GM23338 (cell line): ENCODE results near the gene PRPF19. TPM values are rescaled to one million over a fixed set of nuclear protein-coding genes. Genes with fewer than 3 reads are reported as not detected.

ENCODE experiments used
- CTCF ChIP-seq, 2 experiments: fragments of 200-600 bp in 1 of 2; sonication (generic) in 1 of 2; conservative IDR thresholded peaks; 2 replicates each; pipeline versions ENCODE4 v1.5.1 to v1.6.1; 2016 to 2017; ENCODE audit warnings: antibody characterized with exemption in 2 of 2, low read depth in 2 of 2, mild to moderate bottlenecking in 2 of 2, moderate library complexity in 1 of 2
- EZH2 ChIP-seq: fragments of 200-600 bp; sonication (generic); IDR thresholded peaks from one replicate; pipeline ENCODE4 v1.8.0; 2017; ENCODE audit warnings: antibody characterized with exemption, mild to moderate bottlenecking, low read depth; ENCODE audit not compliant: unreplicated experiment
- EZH2phosphoT487 ChIP-seq: fragments of 200-600 bp; sonication (generic); IDR thresholded peaks from one replicate; pipeline ENCODE4 v1.8.1; 2018; ENCODE audit warnings: antibody characterized with exemption; ENCODE audit not compliant: unreplicated experiment
- JUNB ChIP-seq: IDR thresholded peaks from one replicate; pipeline ENCODE4 v1.6.1; 2016; ENCODE audit warnings: antibody characterized with exemption; ENCODE audit not compliant: unreplicated experiment
- POLR2AphosphoS5 ChIP-seq: IDR thresholded peaks from 2 replicates; pipeline ENCODE4 v1.6.1; 2016; ENCODE audit warnings: antibody characterized with exemption, low read depth
- STAT1 ChIP-seq: IDR thresholded peaks from one replicate; pipeline ENCODE4 v1.6.1; 2016; ENCODE audit warnings: antibody characterized with exemption; ENCODE audit not compliant: unreplicated experiment
- ZNF331 ChIP-seq: fragments of 250-450 bp; sonication (Bioruptor Pico); IDR thresholded peaks from 2 replicates; pipeline ENCODE4 v1.5.0; 2020; ENCODE audit warnings: low read depth, mild to moderate bottlenecking, moderate library complexity
- ZNF462 ChIP-seq: fragments of 250-450 bp; sonication (Bioruptor Pico); IDR thresholded peaks from 2 replicates; pipeline ENCODE4 v1.5.0; 2020; ENCODE audit warnings: mild to moderate bottlenecking, moderate library complexity
- polyA plus RNA-seq: library from polyadenylated mRNA; unstranded; fragments of >200 nt; fragmentation: Nextera tagmentation; extraction: Ambion mirVana; gene quantifications from 2 replicates; pipeline ENCODE4 v1.2.1, GENCODE V29; 2016
- total RNA-seq: library from RNA; depleted of rRNA; stranded (reverse); fragments of >200 nt; shearing (Covaris generic); gene quantifications from 2 replicates; pipeline ENCODE4 v1.2.3, GENCODE V29; 2014

Gene PRPF19
- total and polyA plus RNA-seq, 2 experiments from 2014 or later: 153 to 161 TPM

- no peak for TF ChIP-seq ZNF462
- no peak for TF ChIP-seq CTCF (conservative IDR thresholded peaks at IDR 0.05; ENCODE audit: low read depth in 2 of 2)
- no peak for TF ChIP-seq POLR2AphosphoS5
- no peak for TF ChIP-seq EZH2
- no peak for TF ChIP-seq ZNF331 (CRISPR knock-in tag)
- TF ChIP-seq JUNB: no peak
- TF ChIP-seq STAT1: no peak
- no peak for TF ChIP-seq EZH2phosphoT487
Measured at GRCh38 chr11:60878245-60879101, 27.9 kb downstream of the PRPF19 start (continued).
